ENCODE results near the gene RFX4. TPM values are rescaled to one million over a fixed set of nuclear protein-coding genes. Genes with fewer than 3 reads are reported as not detected.

The RFX4 gene
- total and polyA plus RNA-seq, 12 donors: 0.01 to 0.11 (median 0.11) TPM; not detected in 9

- Histone ChIP-seq H3K36me3 (no peaks in the 10 kb centered on the region), H3K27ac (no peak overlapping the region), H3K27me3 (no peaks in the 10 kb centered on the region), H3K4me1 (no peaks in the 10 kb centered on the region), H3K4me3 (no peak overlapping the region), H3K9me3 (no peaks in the 10 kb centered on the region)
- WGBS, 2 donors: 94 to 95% methylated on average over 6 of the region's 6 CpGs
- intact Hi-C loops (cut with DNase I): no loop called here
- DNase-seq (no peak), ATAC-seq (no peak)
- no peak for TF ChIP-seq CTCF (IDR thresholded peaks at IDR 0.05)
Measured at GRCh38 chr12:106719879-106720278, 137.1 kb downstream of the RFX4 start.

- ATAC-seq: peak in 1 of 8 donors; percentile 46
Measured at GRCh38 chr12:106720696-106721095, 137.9 kb downstream of the RFX4 start.

GRCh38 chr12:106721915-106722314 is 139.1 kb downstream of the RFX4 start:
- Histone ChIP-seq H3K27me3 (no peaks in the 10 kb centered on the region), H3K27ac (no peak overlapping the region), H3K9me3 (no peaks in the 10 kb centered on the region), H3K4me1 (no peaks in the 10 kb centered on the region), H3K36me3 (no peaks in the 10 kb centered on the region), H3K4me3 (no peak overlapping the region)
- WGBS, 2 donors: 88 to 94% methylated on average over 1 of the region's 1 CpG
- intact Hi-C loops (cut with DNase I): no loop called here
- no peak for ATAC-seq
- no peak for DNase-seq
- TF ChIP-seq CTCF (IDR thresholded peaks at IDR 0.05): no peak

More at GRCh38 chr12:106720696-106721095, 137.9 kb downstream of the RFX4 start:
- intact Hi-C loops (cut with DNase I): no loop called here
- H3K27me3 ChIP-seq: no peaks in the 10 kb centered on the region
- no peak for TF ChIP-seq CTCF (IDR thresholded peaks at IDR 0.05)
- H3K4me1 ChIP-seq: no peaks in the 10 kb centered on the region
- H3K4me3 ChIP-seq: no peak overlapping the region
- H3K9me3 ChIP-seq: no peaks in the 10 kb centered on the region
- H3K36me3 ChIP-seq: no peaks in the 10 kb centered on the region
- H3K27ac ChIP-seq: no peak overlapping the region
- WGBS, 2 donors: 61 to 64% methylated on average over 6 of the region's 6 CpGs
- DNase-seq: no peak

- Histone ChIP-seq H3K27me3 (no peaks in the 10 kb centered on the region), H3K4me3 (no peak overlapping the region), H3K36me3 (no peaks in the 10 kb centered on the region), H3K27ac (no peak overlapping the region), H3K9me3 (no peaks in the 10 kb centered on the region), H3K4me1 (no peaks in the 10 kb centered on the region)
- DNase-seq (no peak), ATAC-seq (peak in 1 of 8 donors; percentile 39)
- intact Hi-C loops (cut with DNase I): no loop called here
- 58 to 60% methylated on average over 3 of the region's 3 CpGs for WGBS, 2 donors
- peak in 3 of 9 donors; percentile 13 to 24 (median 16) for TF ChIP-seq CTCF (IDR thresholded peaks at IDR 0.05)
Measured at GRCh38 chr12:106722837-106723236, 140.0 kb downstream of the RFX4 start.
